Right lobe of liver (tissue), 6 donors: ENCODE results near the gene COL5A1. TPM values are rescaled to one million over a fixed set of nuclear protein-coding genes. Genes with fewer than 3 reads are reported as not detected.

ENCODE experiments used
- ATAC-seq, 4 donors: fragments of 200-7000 bp; cut with Tn5 transposase; one replicate each; pipeline ENCODE4 v1.9.1; 2020; ENCODE audit warnings: mild to moderate bottlenecking in 4 of 4, moderate library complexity in 4 of 4
- DNase-seq, 3 donors: peaks; one replicate each; pipeline ENCODE4 v3.0.0-alpha.2; 2020
- H3K27ac ChIP-seq, 3 donors: fragments of 200-600 bp; one replicate each; pipeline ENCODE4 v1.8.0; 2022
- H3K27me3 ChIP-seq, 2 donors: fragments of 200-600 bp; one replicate each; pipeline ENCODE4 v1.8.0; 2022
- H3K36me3 ChIP-seq, 4 donors: fragments of 200-600 bp; sonication (generic) in 1 of 4; one replicate each; pipeline versions ENCODE4 v1.5.1 to v1.8.0; 2017 to 2022; ENCODE audit warnings: control low read depth in 1 of 4
- H3K4me1 ChIP-seq, 4 donors: fragments of 200-600 bp; sonication (generic) in 1 of 4; one replicate each; pipeline versions ENCODE4 v1.5.1 to v1.8.0; 2017 to 2022; ENCODE audit warnings: control low read depth in 1 of 4
- H3K4me3 ChIP-seq, 3 donors: fragments of 200-600 bp; one replicate each; pipeline ENCODE4 v1.8.0; 2022
- H3K9me3 ChIP-seq, 4 donors: fragments of 200-600 bp; sonication (generic) in 1 of 4; one replicate each; pipeline versions ENCODE4 v1.5.1 to v1.8.0; 2017 to 2022; ENCODE audit warnings: control low read depth in 1 of 4
- CTCF ChIP-seq, 4 donors: fragments of 200-600 bp in 3 of 4; fragments of 450-650 bp in 1 of 4; IDR thresholded peaks; one replicate each; pipeline versions ENCODE4 v1.5.1 to v1.8.0; 2016 to 2022; ENCODE audit warnings: antibody characterized with exemption in 4 of 4, mild to moderate bottlenecking in 2 of 4
- POLR2A ChIP-seq: fragments of 450-650 bp; IDR thresholded peaks from one replicate; pipeline ENCODE4 v1.6.1; 2017; ENCODE audit warnings: antibody characterized with exemption, mild to moderate bottlenecking
- WGBS: methylation state at CpG from one replicate; pipeline ENCODE4 v1.1.6; 2018; ENCODE audit warnings: low coverage, low lambda C conversion rate; ENCODE audit not compliant: insufficient coverage; ENCODE audit errors: missing lambda C conversion rate; 5-methylcytosine and 5-hydroxymethylcytosine counted together
- intact Hi-C, 2 donors: fragments of 100-400 bp; cut with DNase I; formaldehyde crosslinking; loops; one replicate each; pipeline versions ENCODE4 v1.11.2 to v1.14.1; 2022
- total RNA-seq, 6 experiments: library from RNA; depleted of rRNA in 2 of 6; stranded (reverse); fragments of >200 nt in 2 of 6; fragmentation: NEBNext Ultra II Directional in 3 of 6; extraction: Animal tissue kit (Norgen Biotek cat#: 25700) in 3 of 6; gene quantifications; one replicate each; pipeline versions ENCODE4 v1.1.0 to v1.2.4, GENCODE V29; 2016 to 2023
- donor health status: DM: no; HTN: yes; CAD: no.
- donor health status: DM: no; HTN: no; CAD: no.
- donor health status: DM: no; HTN: no; CAD: no.
- donor health status: DM: no; HTN: yes; CAD: no.
- donor health status: DM: no; HTN: yes; CAD: no.

COL5A1 gene
- total RNA-seq, 6 experiments from 2014 or later = 1.5 to 17.0 (median 7.7) TPM

DNA sequence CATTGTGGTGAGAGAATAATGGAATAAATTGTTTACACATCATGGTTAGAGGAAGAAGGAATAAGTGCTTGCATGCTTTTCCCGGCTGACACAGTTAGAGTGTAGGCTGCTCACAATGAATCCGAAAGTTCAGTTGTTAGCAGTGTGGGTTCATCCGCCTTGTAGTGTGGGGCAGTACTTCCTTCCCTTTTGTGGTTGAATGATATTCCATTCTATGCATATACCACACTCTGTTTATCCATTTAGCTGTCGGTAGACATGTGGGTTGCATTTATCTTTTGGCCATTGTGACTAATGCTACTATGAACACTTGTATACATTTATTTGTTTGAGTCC lies 84.0 kb downstream of the COL5A1 start:
- TF ChIP-seq CTCF (IDR thresholded peaks at IDR 0.05) = no peak
- TF ChIP-seq POLR2A = no peak
- Histone ChIP-seq H3K4me3 (no peak overlapping the region), H3K27ac (no peak overlapping the region), H3K4me1 (no peaks in the 10 kb centered on the region), H3K36me3 (no peaks in the 10 kb centered on the region), H3K9me3 (no peaks in the 10 kb centered on the region), H3K27me3 (no peaks in the 10 kb centered on the region)
- intact Hi-C loops = no loop called here
- WGBS = 35% methylated on average over 4 of the region's 4 CpGs
- DNase-seq (no peak), ATAC-seq (peak in 2 of 4 donors; percentile 28 to 68)

DNA sequence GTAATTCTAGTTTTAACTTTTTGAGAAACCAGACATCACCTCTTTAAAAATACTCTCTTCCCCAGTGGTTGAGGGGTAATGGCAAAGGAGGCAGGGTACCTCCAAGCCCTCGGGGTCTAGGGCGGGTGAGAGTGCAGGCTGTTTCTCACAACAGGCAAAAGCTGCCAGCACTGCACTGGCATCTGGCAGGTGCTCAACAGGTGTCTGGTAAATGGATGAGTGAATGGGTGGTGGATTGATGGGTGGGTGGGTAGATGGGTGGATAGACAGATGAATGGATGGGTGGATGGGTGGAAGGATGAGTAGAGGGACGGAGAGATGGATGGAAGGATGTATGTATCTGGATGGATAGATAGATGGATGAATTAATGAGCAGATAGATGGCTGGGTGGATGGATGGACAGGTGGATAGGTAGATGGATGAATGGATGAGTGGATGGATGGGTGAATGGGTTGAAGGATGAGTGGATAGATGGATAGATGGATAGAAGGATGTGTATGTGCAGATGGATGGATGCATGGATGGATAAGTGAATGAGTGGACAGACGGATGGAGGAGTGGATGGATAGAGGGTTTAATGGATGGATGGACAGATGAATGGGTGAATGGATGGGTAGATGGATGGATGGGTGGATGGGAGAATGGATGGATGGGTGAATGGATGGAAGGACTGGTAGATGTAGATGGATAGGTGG lies 84.6 kb downstream of the COL5A1 start:
- Histone ChIP-seq H3K9me3 (no peaks in the 10 kb centered on the region), H3K4me1 (no peaks in the 10 kb centered on the region), H3K4me3 (no peak overlapping the region), H3K27ac (no peak overlapping the region), H3K36me3 (no peaks in the 10 kb centered on the region), H3K27me3 (no peaks in the 10 kb centered on the region)
- WGBS = 47% methylated on average over 4 of the region's 4 CpGs
- TF ChIP-seq POLR2A = no peak
- no peak for TF ChIP-seq CTCF (IDR thresholded peaks at IDR 0.05)
- intact Hi-C loops = no loop called here
- no peak for DNase-seq
- no peak for ATAC-seq

DNA sequence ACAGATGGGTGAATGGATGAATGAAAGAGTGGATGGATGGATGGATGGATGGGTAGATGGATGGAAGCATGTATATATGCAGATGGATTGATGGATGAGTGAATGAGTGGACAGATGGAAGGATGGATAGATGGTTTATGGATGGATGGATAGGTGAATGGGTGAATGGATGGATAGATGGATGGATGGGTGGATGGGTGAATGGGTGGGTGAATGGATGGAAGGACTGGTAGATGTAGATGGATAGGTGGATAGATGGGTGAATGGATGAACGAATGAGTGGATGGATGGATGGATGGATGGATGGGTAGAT lies 85.1 kb downstream of the COL5A1 start:
- Histone ChIP-seq H3K4me1 (no peaks in the 10 kb centered on the region), H3K4me3 (no peak overlapping the region), H3K9me3 (no peaks in the 10 kb centered on the region), H3K36me3 (no peaks in the 10 kb centered on the region), H3K27ac (no peak overlapping the region), H3K27me3 (no peaks in the 10 kb centered on the region)
- no peak for TF ChIP-seq CTCF (IDR thresholded peaks at IDR 0.05)
- TF ChIP-seq POLR2A = no peak
- intact Hi-C loops = no loop called here
- WGBS = 50% methylated on average over 1 of the region's 1 CpG
- DNase-seq = no peak
- no peak for ATAC-seq

GRCh38 chr9:134728021-134728795 lies 86.6 kb downstream of the COL5A1 start:
- Histone ChIP-seq H3K9me3 (no peaks in the 10 kb centered on the region), H3K27ac (no peak overlapping the region), H3K4me3 (no peak overlapping the region), H3K4me1 (no peaks in the 10 kb centered on the region), H3K27me3 (no peaks in the 10 kb centered on the region), H3K36me3 (no peaks in the 10 kb centered on the region)
- intact Hi-C loops = no loop called here
- DNase-seq (no peak), ATAC-seq (no peak)
- WGBS = 41% methylated on average over 4 of the region's 29 CpGs
- TF ChIP-seq POLR2A (no peak), CTCF (IDR thresholded peaks at IDR 0.05) (no peak)
